ENCODE results near the gene PPP1R15B. TPM values are rescaled to one million over a fixed set of nuclear protein-coding genes. Genes with fewer than 3 reads are reported as not detected.

The PPP1R15B gene
- total and polyA plus RNA-seq, 2 donors from 2014 or later, result 12.3 to 41.6 TPM

DNA sequence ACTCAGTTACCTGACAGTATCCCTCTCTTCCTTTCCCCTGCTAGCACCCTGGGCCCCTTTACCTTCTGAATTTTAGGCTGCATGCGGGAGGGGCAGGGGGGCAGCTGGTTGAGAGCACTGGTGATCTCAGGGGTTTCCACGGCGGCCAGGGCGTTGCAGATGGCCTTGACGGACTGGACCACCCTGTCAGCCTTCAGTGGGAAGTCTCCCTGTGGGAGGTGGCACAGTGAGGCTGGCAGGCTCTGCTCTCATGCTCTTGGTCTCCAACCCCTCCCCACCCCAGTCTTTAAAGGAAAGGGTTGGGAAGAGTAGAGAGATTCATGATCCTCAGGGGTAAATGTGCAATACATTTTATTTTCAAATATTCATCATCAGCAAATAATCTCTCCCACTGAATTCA, 46.0 kb upstream of the PPP1R15B start:
- Histone ChIP-seq H3K4me3 (ENCODE audit: low read length in 3 of 3) (no peak overlapping the region), H3K27me3 (ENCODE audit: control insufficient read depth, insufficient read depth, low read length) (no peaks in the 10 kb centered on the region), H3K4me1 (ENCODE audit: control insufficient read depth in 2 of 3, insufficient read depth in 2 of 3, low read depth in 1 of 3, low read length in 3 of 3) (peaks cover 0 to 12% (median 0%) of the 10 kb centered on the region in 3 donors), H3K9me3 (ENCODE audit: control insufficient read depth in 2 of 3, insufficient read depth in 1 of 3, low read length in 3 of 3) (no peaks in the 10 kb centered on the region), H3K27ac (ENCODE audit: low read depth in 2 of 2, low read length in 2 of 2) (no peak overlapping the region), H3K36me3 (ENCODE audit: control insufficient read depth in 2 of 3, insufficient read depth in 3 of 3, low read length in 3 of 3) (peaks cover 0 to 14% (median 5%) of the 10 kb centered on the region in 3 donors), H3K9ac (ENCODE audit: low read length in 3 of 3) (no peak overlapping the region)
- no peak for DNase-seq
- intact Hi-C loops (cut with DNase I), result no loop called here
- no peak for FAIRE-seq
- TF ChIP-seq, protein P1, sequence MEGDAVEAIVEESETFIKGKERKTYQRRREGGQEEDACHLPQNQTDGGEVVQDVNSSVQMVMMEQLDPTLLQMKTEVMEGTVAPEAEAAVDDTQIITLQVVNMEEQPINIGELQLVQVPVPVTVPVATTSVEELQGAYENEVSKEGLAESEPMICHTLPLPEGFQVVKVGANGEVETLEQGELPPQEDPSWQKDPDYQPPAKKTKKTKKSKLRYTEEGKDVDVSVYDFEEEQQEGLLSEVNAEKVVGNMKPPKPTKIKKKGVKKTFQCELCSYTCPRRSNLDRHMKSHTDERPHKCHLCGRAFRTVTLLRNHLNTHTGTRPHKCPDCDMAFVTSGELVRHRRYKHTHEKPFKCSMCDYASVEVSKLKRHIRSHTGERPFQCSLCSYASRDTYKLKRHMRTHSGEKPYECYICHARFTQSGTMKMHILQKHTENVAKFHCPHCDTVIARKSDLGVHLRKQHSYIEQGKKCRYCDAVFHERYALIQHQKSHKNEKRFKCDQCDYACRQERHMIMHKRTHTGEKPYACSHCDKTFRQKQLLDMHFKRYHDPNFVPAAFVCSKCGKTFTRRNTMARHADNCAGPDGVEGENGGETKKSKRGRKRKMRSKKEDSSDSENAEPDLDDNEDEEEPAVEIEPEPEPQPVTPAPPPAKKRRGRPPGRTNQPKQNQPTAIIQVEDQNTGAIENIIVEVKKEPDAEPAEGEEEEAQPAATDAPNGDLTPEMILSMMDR (IDR thresholded peaks at IDR 0.05; ENCODE audit: borderline replicate concordance, extremely low read depth, insufficient read depth), result no peak

DNA sequence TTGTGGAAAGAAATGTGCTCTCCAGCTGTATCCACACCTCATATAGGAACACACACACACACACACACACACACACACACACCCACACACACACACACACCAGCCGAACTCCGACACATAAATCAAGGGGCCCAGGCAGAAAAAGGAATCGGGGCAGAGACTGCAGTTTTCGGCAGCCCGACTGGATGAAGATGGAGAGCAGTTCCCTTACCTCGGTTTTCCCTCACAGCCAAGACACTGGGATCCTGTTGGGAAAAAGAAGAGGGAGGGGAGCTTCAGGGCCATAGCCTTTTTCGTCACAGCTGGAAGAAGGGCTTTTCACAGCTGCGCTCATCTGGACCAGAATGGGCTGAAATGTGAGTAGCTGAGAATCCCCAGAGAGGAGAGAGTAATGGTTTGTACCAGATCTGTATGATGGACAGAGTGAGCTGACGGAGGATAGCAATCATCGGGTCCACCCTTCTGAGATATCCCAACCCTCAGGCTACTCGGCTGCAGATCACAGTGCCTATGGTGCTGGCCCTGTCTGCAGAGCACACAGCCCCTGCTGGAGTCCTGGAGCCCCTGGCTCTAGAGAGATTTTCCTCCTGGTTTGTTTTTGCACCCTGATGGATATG, 45.3 kb upstream of the PPP1R15B start:
- DNase-seq (peak in 4 of 5 donors; percentile 72 to 86 (median 84)), FAIRE-seq (no peak)
- intact Hi-C loops (cut with DNase I), result no loop called here
- H3K9me3 ChIP-seq (ENCODE audit: control insufficient read depth in 2 of 3, insufficient read depth in 1 of 3, low read length in 3 of 3), result no peaks in the 10 kb centered on the region
- no peak overlapping the region for H3K9ac ChIP-seq (ENCODE audit: low read length in 3 of 3)
- H3K4me1 ChIP-seq (ENCODE audit: control insufficient read depth in 2 of 3, insufficient read depth in 2 of 3, low read depth in 1 of 3, low read length in 3 of 3), result peaks cover 0 to 6% (median 0%) of the 10 kb centered on the region in 3 donors
- TF ChIP-seq, protein P1 (IDR thresholded peaks at IDR 0.05; ENCODE audit: borderline replicate concordance, extremely low read depth, insufficient read depth), result no peak
- H3K27ac ChIP-seq (ENCODE audit: low read depth in 2 of 2, low read length in 2 of 2), result no peak overlapping the region
- H3K4me3 ChIP-seq (ENCODE audit: low read length in 3 of 3), result no peak overlapping the region
- H3K36me3 ChIP-seq (ENCODE audit: control insufficient read depth in 2 of 3, insufficient read depth in 3 of 3, low read length in 3 of 3), result peaks cover 0 to 14% (median 5%) of the 10 kb centered on the region in 3 donors
- H3K27me3 ChIP-seq (ENCODE audit: control insufficient read depth, insufficient read depth, low read length), result no peaks in the 10 kb centered on the region

DNA sequence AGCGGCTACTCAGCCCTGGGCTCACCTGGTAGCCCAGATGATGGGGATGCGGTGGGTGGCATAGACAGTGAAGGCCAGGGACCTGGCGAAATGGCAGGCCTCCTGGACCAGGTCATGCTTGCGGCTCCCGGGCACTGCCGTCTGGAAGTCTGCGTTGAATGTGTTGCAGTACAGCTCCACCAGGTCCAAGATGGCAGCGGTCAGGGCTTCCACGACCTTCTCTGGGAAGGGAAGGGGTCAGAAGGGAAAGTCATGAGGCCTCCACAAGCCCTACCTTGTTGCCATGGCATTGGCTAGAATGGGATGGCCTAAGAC, 44.2 kb upstream of the PPP1R15B start:
- H3K36me3 ChIP-seq (ENCODE audit: control insufficient read depth in 2 of 3, insufficient read depth in 3 of 3, low read length in 3 of 3), result peaks cover 0 to 20% (median 5%) of the 10 kb centered on the region in 3 donors
- no peak overlapping the region for H3K27ac ChIP-seq (ENCODE audit: low read depth in 2 of 2, low read length in 2 of 2)
- H3K9ac ChIP-seq (ENCODE audit: low read length in 3 of 3), result no peak overlapping the region
- H3K9me3 ChIP-seq (ENCODE audit: control insufficient read depth in 2 of 3, insufficient read depth in 1 of 3, low read length in 3 of 3), result no peaks in the 10 kb centered on the region
- TF ChIP-seq, protein P1 (IDR thresholded peaks at IDR 0.05; ENCODE audit: borderline replicate concordance, extremely low read depth, insufficient read depth), result no peak
- intact Hi-C loops (cut with DNase I), result no loop called here
- DNase-seq (no peak), FAIRE-seq (no peak)
- H3K27me3 ChIP-seq (ENCODE audit: control insufficient read depth, insufficient read depth, low read length), result no peaks in the 10 kb centered on the region
- no peak overlapping the region for H3K4me3 ChIP-seq (ENCODE audit: low read length in 3 of 3)
- H3K4me1 ChIP-seq (ENCODE audit: control insufficient read depth in 2 of 3, insufficient read depth in 2 of 3, low read depth in 1 of 3, low read length in 3 of 3), result peaks cover 0 to 9% (median 6%) of the 10 kb centered on the region in 3 donors

Data from kidney (tissue), 14 donors.